HL-60 (cell line): ENCODE results near the gene SELENOW.

Experiments used
- DNase-seq, 2 experiments: peaks; one replicate each; pipeline ENCODE4 v3.0.0-alpha.2; 2010 to 2020; ENCODE audit warnings: low read depth in 1 of 2, low spot score in 1 of 2
- H3K27ac ChIP-seq: fragments of 250-450 bp; sonication (Bioruptor Pico); replicated peaks from 2 replicates; pipeline ENCODE4 v1.5.1; 2020; ENCODE audit warnings: mild to moderate bottlenecking, moderate library complexity
- H3K27me3 ChIP-seq: fragments of 250-450 bp; sonication (Bioruptor Pico); 2 replicates; pipeline ENCODE4 v1.5.1; 2021; ENCODE audit warnings: mild to moderate bottlenecking, moderate library complexity; ENCODE audit not compliant: insufficient read depth, poor library complexity, severe bottlenecking
- H3K4me3 ChIP-seq: replicated peaks from 2 replicates; pipeline ENCODE4 v1.5.1; 2011; ENCODE audit warnings: mild to moderate bottlenecking, control low read depth, low read length; ENCODE audit not compliant: insufficient read depth
- GABPA ChIP-seq: IDR thresholded peaks from 2 replicates; pipeline ENCODE4 v1.6.1; 2012; ENCODE audit warnings: low read depth
- POLR2AphosphoS5 ChIP-seq: IDR thresholded peaks from 2 replicates; pipeline ENCODE4 v1.6.1; 2012; ENCODE audit warnings: low read depth
- SPI1 ChIP-seq: IDR thresholded peaks from 2 replicates; pipeline ENCODE4 v1.6.1; 2012; ENCODE audit warnings: low read depth, mild to moderate bottlenecking, borderline replicate concordance
- TF ChIP-seq, protein P1 (sequence below): IDR thresholded peaks from 2 replicates; pipeline ENCODE4 v1.6.1; 2012; ENCODE audit warnings: low read depth; ENCODE audit not compliant: insufficient replicate concordance
- TF ChIP-seq, protein P2 (sequence below): IDR thresholded peaks from one replicate; pipeline ENCODE4 v1.5.1; 2011; ENCODE audit warnings: low read length, control low read depth, inconsistent platforms; ENCODE audit not compliant: insufficient read depth

Gene SELENOW

DNA sequence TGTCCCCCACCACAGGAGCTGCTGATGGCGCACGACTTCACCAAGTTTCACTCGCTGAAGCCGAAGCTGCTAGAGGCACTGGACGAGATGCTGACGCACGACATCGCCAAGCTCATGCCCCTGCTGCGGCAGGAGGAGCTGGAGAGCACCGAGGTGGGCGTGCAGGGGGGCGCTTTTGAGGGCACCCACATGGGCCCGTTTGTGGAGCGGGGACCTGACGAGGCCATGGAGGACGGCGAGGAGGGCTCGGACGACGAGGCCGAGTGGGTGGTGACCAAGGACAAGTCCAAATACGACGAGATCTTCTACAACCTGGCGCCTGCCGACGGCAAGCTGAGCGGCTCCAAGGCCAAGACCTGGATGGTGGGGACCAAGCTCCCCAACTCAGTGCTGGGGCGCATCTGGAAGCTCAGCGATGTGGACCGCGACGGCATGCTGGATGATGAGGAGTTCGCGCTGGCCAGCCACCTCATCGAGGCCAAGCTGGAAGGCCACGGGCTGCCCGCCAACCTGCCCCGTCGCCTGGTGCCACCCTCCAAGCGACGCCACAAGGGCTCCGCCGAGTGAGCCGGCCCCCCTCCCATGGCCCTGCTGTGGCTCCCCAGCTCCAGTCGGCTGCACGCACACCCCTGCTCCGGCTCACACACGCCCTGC lies 37.5 kb upstream of the SELENOW start:
- TF ChIP-seq GABPA (no peak), SPI1 (no peak), POLR2AphosphoS5 (no peak)
- TF ChIP-seq, protein P1, sequence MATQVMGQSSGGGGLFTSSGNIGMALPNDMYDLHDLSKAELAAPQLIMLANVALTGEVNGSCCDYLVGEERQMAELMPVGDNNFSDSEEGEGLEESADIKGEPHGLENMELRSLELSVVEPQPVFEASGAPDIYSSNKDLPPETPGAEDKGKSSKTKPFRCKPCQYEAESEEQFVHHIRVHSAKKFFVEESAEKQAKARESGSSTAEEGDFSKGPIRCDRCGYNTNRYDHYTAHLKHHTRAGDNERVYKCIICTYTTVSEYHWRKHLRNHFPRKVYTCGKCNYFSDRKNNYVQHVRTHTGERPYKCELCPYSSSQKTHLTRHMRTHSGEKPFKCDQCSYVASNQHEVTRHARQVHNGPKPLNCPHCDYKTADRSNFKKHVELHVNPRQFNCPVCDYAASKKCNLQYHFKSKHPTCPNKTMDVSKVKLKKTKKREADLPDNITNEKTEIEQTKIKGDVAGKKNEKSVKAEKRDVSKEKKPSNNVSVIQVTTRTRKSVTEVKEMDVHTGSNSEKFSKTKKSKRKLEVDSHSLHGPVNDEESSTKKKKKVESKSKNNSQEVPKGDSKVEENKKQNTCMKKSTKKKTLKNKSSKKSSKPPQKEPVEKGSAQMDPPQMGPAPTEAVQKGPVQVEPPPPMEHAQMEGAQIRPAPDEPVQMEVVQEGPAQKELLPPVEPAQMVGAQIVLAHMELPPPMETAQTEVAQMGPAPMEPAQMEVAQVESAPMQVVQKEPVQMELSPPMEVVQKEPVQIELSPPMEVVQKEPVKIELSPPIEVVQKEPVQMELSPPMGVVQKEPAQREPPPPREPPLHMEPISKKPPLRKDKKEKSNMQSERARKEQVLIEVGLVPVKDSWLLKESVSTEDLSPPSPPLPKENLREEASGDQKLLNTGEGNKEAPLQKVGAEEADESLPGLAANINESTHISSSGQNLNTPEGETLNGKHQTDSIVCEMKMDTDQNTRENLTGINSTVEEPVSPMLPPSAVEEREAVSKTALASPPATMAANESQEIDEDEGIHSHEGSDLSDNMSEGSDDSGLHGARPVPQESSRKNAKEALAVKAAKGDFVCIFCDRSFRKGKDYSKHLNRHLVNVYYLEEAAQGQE = no peak
- TF ChIP-seq, protein P2, sequence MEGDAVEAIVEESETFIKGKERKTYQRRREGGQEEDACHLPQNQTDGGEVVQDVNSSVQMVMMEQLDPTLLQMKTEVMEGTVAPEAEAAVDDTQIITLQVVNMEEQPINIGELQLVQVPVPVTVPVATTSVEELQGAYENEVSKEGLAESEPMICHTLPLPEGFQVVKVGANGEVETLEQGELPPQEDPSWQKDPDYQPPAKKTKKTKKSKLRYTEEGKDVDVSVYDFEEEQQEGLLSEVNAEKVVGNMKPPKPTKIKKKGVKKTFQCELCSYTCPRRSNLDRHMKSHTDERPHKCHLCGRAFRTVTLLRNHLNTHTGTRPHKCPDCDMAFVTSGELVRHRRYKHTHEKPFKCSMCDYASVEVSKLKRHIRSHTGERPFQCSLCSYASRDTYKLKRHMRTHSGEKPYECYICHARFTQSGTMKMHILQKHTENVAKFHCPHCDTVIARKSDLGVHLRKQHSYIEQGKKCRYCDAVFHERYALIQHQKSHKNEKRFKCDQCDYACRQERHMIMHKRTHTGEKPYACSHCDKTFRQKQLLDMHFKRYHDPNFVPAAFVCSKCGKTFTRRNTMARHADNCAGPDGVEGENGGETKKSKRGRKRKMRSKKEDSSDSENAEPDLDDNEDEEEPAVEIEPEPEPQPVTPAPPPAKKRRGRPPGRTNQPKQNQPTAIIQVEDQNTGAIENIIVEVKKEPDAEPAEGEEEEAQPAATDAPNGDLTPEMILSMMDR = no peak
- no peak overlapping the region for H3K27ac ChIP-seq
- no peak for DNase-seq
- no peak overlapping the region for H3K4me3 ChIP-seq
- no peaks in the 10 kb centered on the region for H3K27me3 ChIP-seq

DNA sequence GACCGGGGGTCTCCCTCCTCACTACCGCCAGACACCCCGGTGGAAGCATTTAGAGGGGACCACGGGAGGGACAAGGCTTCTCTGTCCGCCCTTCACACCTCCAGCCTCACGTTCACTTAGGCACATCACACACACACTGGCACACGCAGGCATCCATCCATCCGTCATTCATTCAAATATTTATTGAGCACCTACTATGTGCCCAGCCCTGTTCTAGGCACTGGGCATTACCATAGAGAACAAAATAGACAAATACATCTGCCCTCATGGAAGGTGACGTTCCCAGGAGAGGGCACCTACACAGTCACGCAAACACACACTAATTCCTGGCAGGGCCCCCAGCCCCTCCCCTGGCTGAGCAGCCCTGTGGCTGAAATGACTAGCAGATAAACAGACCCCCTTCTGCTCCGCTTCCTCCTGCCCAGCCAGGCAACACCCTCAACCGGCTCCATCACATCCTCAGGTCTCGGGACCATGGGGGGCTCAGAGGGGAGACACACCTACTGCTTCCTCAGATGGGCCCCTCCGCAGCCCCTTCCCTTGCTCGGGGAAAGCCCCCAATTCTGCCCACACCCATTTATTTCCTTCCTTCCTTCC lies 36.9 kb upstream of the SELENOW start:
- H3K4me3 ChIP-seq = no peak overlapping the region
- TF ChIP-seq POLR2AphosphoS5 (no peak), SPI1 (no peak), GABPA (no peak)
- TF ChIP-seq, protein P1 = no peak
- TF ChIP-seq, protein P2 = no peak
- no peaks in the 10 kb centered on the region for H3K27me3 ChIP-seq
- DNase-seq = no peak
- H3K27ac ChIP-seq = no peak overlapping the region

DNA sequence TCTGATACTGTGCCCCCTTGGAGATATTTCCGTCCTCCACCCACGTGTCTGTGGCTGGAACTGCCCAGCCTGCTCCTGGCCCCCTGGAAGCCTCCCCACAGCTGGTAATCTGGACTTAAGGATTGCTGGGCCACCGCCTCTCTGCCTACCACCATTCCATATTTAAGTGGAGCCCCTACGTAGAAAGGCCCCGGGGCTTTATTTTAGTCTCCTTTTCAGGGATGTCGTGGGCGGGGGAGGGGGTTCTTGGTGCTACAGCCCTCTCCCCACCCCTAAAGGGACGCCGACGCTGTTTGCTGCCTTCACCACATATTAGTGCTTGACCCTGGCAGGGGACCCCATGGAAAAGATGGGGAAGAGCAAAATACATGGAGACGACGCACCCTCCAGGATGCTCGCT lies 35.9 kb upstream of the SELENOW start:
- no peak overlapping the region for H3K27ac ChIP-seq
- DNase-seq = no peak
- no peaks in the 10 kb centered on the region for H3K27me3 ChIP-seq
- no peak for TF ChIP-seq SPI1
- TF ChIP-seq, protein P2 = no peak
- TF ChIP-seq GABPA = no peak
- TF ChIP-seq POLR2AphosphoS5 = no peak
- TF ChIP-seq, protein P1 = no peak
- H3K4me3 ChIP-seq = no peak overlapping the region
